GM04504 (cell line): ENCODE data around the gene ADGRD1.
"Not testable (repeated sequence)": the region's sequence is repeated elsewhere in the genome, so short reads cannot be mapped to it uniquely, and the experiment has no call there.

Experiments
- DNase-seq: peaks from one replicate; pipeline ENCODE4 v3.0.0-alpha.2; 2012; ENCODE audit warnings: low read depth

Gene ADGRD1

GRCh38 chr12:130953771-130954543 is at the start of gene ADGRD1:
ADGRD1 (plus strand) TSS chr12:130953907; CDS start chr12:130954466, 559 bp downstream.
- no peak for DNase-seq

- DNase-seq, result no peak
These were observed 49.6 kb upstream of the ADGRD1 start for GRCh38 chr12:130904064-130904463.

GRCh38 chr12:130904936-130905455 is 48.7 kb upstream of the ADGRD1 start:
- DNase-seq, result not testable (repeated sequence)

DNA sequence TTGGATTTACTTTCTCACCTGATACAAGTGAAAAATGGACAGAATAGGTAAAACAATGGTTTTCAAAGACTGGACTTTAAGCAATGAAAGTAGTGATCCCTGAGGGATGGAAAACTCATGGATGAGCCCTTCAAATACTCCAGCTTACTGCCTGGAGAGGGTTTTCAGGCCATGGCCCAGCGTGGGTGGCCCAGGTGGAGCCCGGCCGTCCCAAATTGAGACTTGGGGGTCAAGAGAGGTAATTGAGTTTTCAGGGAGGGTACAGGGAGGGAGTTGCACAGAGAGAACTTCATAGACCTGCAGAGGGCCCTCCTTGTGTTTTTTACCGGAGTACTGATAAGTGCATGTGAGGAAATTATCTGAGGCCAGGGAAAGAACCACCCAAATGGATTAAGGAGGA is 44.6 kb upstream of the ADGRD1 start:
- DNase-seq, result no peak

DNA sequence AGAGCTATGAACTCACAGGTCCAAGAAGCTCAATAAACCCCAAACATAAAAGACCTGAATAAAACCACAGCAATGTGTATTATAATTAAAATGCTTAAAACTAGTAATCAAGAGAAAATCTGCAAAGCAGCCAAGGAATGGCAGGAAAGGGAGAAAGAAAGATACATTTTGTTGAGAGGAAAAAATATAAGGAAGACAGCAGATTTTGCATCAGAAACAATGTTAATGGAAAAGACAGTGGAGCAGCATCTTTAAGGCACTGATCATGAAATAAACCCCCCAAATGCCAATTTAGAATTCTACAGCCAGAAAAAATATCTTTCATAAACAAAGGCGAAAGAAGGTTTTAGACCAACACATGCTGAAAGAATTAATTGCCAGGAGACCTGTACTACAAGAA is 42.5 kb upstream of the ADGRD1 start:
- no peak for DNase-seq

- no peak for DNase-seq
These were observed 41.8 kb upstream of the ADGRD1 start for GRCh38 chr12:130911933-130912332.

- DNase-seq, result no peak
These were observed 37.3 kb upstream of the ADGRD1 start for GRCh38 chr12:130916241-130916911.

DNA sequence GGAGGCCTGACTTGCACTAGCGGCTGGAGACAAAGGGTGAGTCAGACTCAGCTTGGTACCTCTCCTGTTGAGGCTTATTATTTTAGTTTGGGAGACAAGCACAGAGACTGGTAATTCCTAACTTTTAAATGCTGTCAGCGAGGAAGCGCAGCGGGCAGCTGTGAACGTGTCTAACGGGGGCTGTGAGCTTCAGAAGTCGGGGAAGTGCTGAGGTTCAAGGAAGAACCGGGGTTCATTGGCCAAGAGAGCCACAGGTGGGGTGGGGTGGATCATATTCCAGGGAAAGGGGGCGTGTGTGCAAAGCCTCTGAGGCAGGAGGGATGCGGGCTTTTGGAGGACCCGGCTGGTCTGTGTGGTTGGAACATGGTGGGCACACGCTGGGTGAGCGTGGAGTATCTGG is 36.1 kb upstream of the ADGRD1 start:
- no peak for DNase-seq

GRCh38 chr12:130919086-130919485 is 34.6 kb upstream of the ADGRD1 start:
- DNase-seq, result no peak

DNA sequence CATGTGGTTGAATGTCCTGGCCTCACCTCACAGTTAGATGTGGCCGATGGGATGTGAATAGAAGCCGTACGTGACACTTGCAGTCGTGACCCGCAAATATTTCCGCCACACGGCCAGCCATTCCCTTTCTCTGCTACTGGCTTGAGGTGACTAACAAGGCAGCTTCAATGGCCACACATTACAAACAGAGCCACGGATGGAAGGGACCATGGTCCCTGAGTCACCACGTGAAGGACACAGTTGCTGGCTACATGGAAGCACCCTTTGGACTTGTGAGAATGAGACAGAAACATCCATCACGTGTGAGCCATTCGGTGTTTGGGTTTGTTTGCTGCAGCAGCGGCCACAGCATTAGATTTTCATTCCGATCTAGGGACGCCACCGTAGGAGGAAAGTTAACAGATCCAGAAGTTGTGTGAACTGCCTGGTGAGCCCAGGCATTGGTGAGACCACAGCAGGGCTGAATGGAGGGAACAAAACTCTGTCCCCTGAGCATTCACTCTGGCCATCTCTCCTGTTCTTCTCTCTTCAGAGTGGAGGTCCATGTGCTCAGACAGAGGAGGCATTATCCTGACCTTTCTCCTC is 33.5 kb upstream of the ADGRD1 start:
- no peak for DNase-seq

- DNase-seq, result peak; percentile 52
These were observed 32.9 kb upstream of the ADGRD1 start for GRCh38 chr12:130920723-130921381.

DNA sequence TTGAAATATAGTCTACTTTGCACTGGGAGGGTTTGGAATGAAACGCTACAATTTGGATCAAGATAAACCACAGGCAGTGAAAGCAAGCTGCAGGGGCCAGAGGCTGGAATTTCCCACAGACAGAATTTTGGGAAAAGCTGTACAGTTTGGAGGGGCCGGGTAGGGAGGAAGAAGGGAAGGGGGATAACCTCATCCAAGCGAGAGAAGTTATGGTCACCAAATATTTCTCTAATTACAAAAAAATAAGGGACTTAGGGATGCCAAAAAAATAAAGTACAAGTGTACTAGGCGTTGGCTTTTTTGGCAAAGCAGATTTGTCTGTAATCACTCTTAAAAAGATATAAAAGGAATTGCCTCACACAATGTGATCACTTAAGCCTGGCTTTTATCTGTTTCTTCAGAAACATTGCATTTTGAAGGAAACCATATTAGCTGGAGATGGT is 31.2 kb upstream of the ADGRD1 start:
- no peak for DNase-seq

DNA sequence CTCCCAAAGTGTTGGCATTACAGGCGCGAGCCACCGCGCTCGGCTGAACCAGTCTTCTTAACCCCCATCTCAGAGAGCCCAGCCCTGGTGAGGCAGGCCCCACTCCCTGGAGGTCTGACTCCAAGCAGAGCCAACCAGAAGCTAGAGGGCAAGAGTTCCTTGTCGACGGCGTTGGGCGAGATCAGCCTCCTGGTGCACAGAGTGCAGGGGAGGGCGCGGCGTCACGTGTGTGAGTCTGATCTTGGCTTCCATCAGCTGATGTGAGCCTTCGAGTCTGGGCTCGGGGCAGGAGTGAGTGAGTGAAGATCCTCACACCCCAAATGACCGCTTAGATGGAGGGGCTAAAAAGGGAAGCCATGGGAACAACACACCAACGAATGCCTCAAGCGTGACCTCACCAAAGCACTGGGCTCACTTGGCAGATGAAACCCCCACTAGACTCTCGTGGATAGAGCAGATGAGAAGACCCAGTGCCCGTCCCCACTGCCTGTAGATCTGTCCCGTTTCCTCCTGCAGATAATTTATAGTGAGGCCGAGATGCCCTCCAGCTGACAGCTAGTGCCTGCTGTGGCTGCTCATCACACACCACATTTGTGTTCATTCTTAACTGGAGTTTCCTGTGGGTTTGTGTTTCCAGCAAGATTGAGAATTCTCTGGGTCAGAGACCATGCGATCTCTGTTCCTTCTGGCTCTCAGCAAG is 28.6 kb upstream of the ADGRD1 start:
- DNase-seq, result no peak

GRCh38 chr12:130925666-130926015 is 28.1 kb upstream of the ADGRD1 start:
- DNase-seq, result no peak

GRCh38 chr12:130929363-130929762 is 24.3 kb upstream of the ADGRD1 start:
- no peak for DNase-seq

DNA sequence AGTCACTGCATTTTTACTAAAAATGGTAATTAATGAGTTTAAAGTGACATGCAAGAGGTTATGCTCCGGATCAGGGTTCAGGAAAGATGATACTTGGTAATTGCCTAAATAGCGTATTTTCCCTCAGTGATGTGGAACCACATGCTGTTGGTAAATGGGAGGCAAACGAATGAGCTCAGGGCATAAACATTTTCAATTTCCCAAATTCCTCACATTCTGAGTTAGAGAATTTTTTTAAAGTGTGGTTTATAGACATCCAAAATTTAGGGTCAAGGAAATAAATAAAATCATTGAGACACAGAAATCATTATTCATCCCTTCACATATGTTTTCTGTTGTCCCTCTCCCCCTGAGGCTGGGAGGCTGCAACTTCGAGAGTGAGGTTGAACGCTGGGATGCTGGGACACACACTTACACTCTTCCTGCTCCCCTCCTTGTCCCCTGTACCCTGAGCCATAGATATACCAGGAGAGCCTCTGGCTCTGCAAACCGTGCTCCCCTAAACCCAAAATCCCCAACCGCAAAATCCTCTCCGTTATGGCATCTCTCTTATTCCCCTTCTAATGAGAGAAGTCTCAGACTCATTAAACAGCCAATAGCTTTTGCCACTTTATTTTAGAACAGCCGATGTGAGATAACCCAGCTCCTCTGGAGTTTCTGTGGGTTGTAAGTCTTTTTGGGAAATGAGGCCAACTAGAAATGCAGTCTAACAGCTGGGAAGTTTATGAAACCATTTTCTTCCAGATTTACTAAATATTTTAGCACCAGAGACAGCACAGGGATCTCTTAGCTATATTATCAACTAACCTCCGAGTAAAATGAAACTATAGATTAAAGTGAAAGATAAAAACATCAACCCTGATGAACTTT is 21.4 kb upstream of the ADGRD1 start:
- DNase-seq, result no peak

- DNase-seq, result no peak
These were observed 20.3 kb upstream of the ADGRD1 start for GRCh38 chr12:130933269-130933995.

- DNase-seq, result no peak
These were observed 19.0 kb upstream of the ADGRD1 start for GRCh38 chr12:130934753-130935152.

DNA sequence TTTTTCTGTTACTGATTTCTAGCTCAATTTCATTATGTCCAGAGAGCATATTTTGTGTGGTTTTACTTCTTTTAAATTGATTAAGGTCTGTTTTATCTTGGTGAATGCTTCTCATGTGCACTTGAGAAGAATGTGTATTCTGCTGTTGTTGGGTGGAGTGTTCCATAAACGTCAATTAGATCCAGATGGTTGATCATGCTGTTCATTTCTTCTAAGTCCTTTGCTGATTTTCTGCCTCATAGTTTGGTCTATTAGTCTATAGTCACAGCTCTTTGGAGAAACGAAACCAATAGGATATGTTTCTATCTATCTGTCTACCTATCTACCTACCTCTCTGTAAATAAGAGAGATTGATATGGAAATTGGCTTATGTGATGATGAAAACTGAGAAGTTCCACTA is 17.1 kb upstream of the ADGRD1 start:
- no peak for DNase-seq

DNA sequence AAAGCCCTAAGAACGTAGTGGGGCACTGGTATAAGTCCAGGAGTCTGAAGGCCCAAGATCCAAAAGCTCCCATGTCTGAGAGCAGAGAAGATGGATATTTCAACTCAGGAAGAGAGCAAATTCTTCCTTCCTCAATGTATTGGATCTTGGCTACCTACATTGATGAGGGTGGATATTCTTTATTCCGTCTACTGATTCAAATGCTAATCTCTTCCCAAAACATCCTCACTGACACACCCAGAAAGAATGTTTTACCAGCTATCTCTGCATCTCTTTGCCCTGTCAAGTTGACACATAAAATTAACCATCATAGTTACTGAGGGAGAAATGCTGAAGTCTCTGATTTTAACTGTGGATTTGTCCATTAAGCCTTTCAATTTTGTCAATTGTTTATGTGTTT is 16.6 kb upstream of the ADGRD1 start:
- DNase-seq, result no peak
